ENCODE measurements around the gene RBM38.

RBM38 gene

GRCh38 chr20:57398901-57399535 lies 7.8 kb downstream of the RBM38 start:
- CTCF ChIA-PET, result interaction anchor here (0.7 to 2.1 kb wide), 4 partner anchors 17 to 795 kb away, joined by 3 to 8 read pairs (median 3); no protein-coding TSS in a partner anchor
- no peak for DNase-seq (ENCODE audit: low spot score)
- H3K27ac ChIP-seq, result peak overlapping the region; percentile 2; the same call in 1 of the 2 replicates

GRCh38 chr20:57399587-57400155 lies 8.5 kb downstream of the RBM38 start:
- no peak for TF ChIP-seq CTCF (conservative IDR thresholded peaks at IDR 0.05; ENCODE audit: low read depth)
- no peak for DNase-seq (ENCODE audit: low spot score)
- peak overlapping the region; percentile 2; the same call in 1 of the 2 replicates for H3K27ac ChIP-seq
- CTCF ChIA-PET, result interaction anchor here (0.7 to 2.1 kb wide), 4 partner anchors 13 to 795 kb away, joined by 3 to 8 read pairs (median 3); no protein-coding TSS in a partner anchor
- POLR2A ChIA-PET (ENCODE audit: low non-redundant PET), result interaction anchor here (1.2 kb wide), 1 partner anchor 36 kb away, joined by 3 read pairs; no protein-coding TSS in a partner anchor

More at GRCh38 chr20:57398901-57399535, 7.8 kb downstream of the RBM38 start:
- TF ChIP-seq CTCF (conservative IDR thresholded peaks at IDR 0.05; ENCODE audit: low read depth), result no peak
- POLR2A ChIA-PET (ENCODE audit: low non-redundant PET), result interaction anchor here (1.2 kb wide), 1 partner anchor 37 kb away, joined by 3 read pairs; no protein-coding TSS in a partner anchor

- POLR2A ChIA-PET (ENCODE audit: low non-redundant PET), result no interaction called here
- CTCF ChIA-PET, result interaction anchor here (0.5 to 0.7 kb wide), 2 partner anchors 12 to 877 kb away, joined by 3 to 7 read pairs; no protein-coding TSS in a partner anchor
- TF ChIP-seq CTCF (conservative IDR thresholded peaks at IDR 0.05; ENCODE audit: low read depth), result no peak
- no peak for DNase-seq (ENCODE audit: low spot score)
- H3K27ac ChIP-seq, result no peak overlapping the region
Measured at GRCh38 chr20:57400231-57400701, 9.1 kb downstream of the RBM38 start.

- no peak for TF ChIP-seq CTCF (conservative IDR thresholded peaks at IDR 0.05; ENCODE audit: low read depth)
- DNase-seq (ENCODE audit: low spot score), result no peak
- no peak overlapping the region for H3K27ac ChIP-seq
- CTCF ChIA-PET, result interaction anchor here (0.5 to 0.7 kb wide), 2 partner anchors 16 to 877 kb away, joined by 4 to 7 read pairs; no protein-coding TSS in a partner anchor
- POLR2A ChIA-PET (ENCODE audit: low non-redundant PET), result no interaction called here
Measured at GRCh38 chr20:57400821-57401564, 9.8 kb downstream of the RBM38 start.

- POLR2A ChIA-PET (ENCODE audit: low non-redundant PET), result no interaction called here
- no peak overlapping the region for H3K27ac ChIP-seq
- no peak for DNase-seq (ENCODE audit: low spot score)
- CTCF ChIA-PET, result interaction anchor here (0.7 kb wide), 1 partner anchor 15 kb away, joined by 4 read pairs; no protein-coding TSS in a partner anchor
- no peak for TF ChIP-seq CTCF (conservative IDR thresholded peaks at IDR 0.05; ENCODE audit: low read depth)
Measured at GRCh38 chr20:57401565-57401918, 10.3 kb downstream of the RBM38 start.
